H1 (cell line): ENCODE results near the gene PHLDA1.

Experiments used
- EP300 ChIP-seq, 2 experiments: IDR thresholded peaks; 1 replicate in 1 of 2; 2 replicates in 1 of 2; pipeline ENCODE4 v1.6.1; 2011 to 2012; ENCODE audit warnings: low read depth in 2 of 2, low read length in 2 of 2, mild to moderate bottlenecking in 2 of 2, borderline replicate concordance in 1 of 2, inconsistent platforms in 1 of 2, moderate library complexity in 1 of 2
- EZH2 ChIP-seq: fragments of 200-600 bp; sonication (generic); IDR thresholded peaks from 2 replicates; pipeline ENCODE4 v1.7.1; 2012; ENCODE audit warnings: low read depth, mild to moderate bottlenecking, moderate library complexity, low read length, inconsistent platforms; ENCODE audit not compliant: severe bottlenecking
- FOSL1 ChIP-seq: IDR thresholded peaks from 2 replicates; pipeline ENCODE4 v1.6.1; 2011; ENCODE audit warnings: mild to moderate bottlenecking, low read depth, low read length, moderate library complexity; ENCODE audit not compliant: insufficient read depth
- HDAC6 ChIP-seq: IDR thresholded peaks from one replicate; pipeline ENCODE4 v1.7.1; 2012; ENCODE audit warnings: low read depth, mild to moderate bottlenecking, inconsistent platforms, low read length, moderate library complexity
- JUND ChIP-seq: IDR thresholded peaks from 2 replicates; pipeline ENCODE4 v1.6.1; 2011; ENCODE audit warnings: mild to moderate bottlenecking, improper control_type of control experiment, low read length
- MAFK ChIP-seq: IDR thresholded peaks from 2 replicates; pipeline ENCODE4 v1.6.1; 2012; ENCODE audit warnings: low read depth, mild to moderate bottlenecking, improper control_type of control experiment, low read length
- POLR2A ChIP-seq, 2 experiments: IDR thresholded peaks; 1 replicate in 1 of 2; 2 replicates in 1 of 2; pipeline ENCODE4 v1.6.1; 2011; ENCODE audit warnings: low read depth in 2 of 2, low read length in 2 of 2, mild to moderate bottlenecking in 2 of 2; ENCODE audit errors: control extremely low read depth in 1 of 2
- SRF ChIP-seq: IDR thresholded peaks from 2 replicates; pipeline ENCODE4 v1.6.1; 2011; ENCODE audit warnings: mild to moderate bottlenecking, low read depth, low read length, moderate library complexity
- TAF7 ChIP-seq: optimal IDR thresholded peaks from 2 replicates; pipeline ENCODE3; 2011; ENCODE audit warnings: low read depth, mild to moderate bottlenecking, inconsistent platforms, low read length, moderate library complexity, borderline replicate concordance
- TF ChIP-seq, protein P1 (sequence below), 3 experiments: IDR thresholded peaks; 1 replicate in 2 of 3; 2 replicates in 1 of 3; pipeline versions ENCODE4 v1.5.1 to v1.6.1; 2011; ENCODE audit warnings: low read length in 3 of 3, mild to moderate bottlenecking in 3 of 3, inconsistent platforms in 2 of 3, low read depth in 1 of 3, moderate library complexity in 1 of 3; ENCODE audit not compliant: insufficient read depth in 1 of 3; ENCODE audit errors: control extremely low read depth in 1 of 3
- TF ChIP-seq, protein P2 (sequence below): IDR thresholded peaks from 2 replicates; pipeline ENCODE4 v1.6.1; 2012; ENCODE audit warnings: inconsistent platforms

DNA sequence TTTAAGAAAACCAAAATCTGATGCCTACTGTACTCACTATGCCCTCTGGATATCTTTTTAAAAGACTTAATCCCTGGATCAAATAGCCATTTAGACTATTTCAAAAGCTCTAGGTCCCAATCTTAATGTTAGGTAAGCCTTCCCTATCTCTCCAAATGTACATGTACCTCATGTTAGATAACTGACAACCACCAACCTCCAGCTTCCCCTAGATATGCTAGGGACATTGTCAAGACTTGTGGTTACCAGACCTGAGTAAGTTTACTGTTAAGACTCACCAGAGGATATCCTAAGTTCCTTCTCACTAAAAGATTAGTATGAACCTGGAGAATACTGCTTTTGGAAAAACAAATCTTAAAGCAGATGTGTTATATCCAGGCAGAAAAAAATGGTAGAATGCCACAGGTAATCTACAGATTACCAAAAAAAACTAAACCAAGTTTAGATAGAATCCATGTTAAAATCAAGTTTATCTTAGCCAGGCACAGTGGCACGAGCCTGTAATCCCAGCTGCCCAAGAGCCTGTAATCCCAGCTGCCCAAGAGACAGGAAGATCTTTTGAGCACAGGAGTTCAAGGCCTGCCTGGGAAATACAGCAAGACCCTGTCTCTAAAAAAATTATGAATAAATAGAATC lies 43.2 kb upstream of the PHLDA1 start:
- TF ChIP-seq, protein P1, sequence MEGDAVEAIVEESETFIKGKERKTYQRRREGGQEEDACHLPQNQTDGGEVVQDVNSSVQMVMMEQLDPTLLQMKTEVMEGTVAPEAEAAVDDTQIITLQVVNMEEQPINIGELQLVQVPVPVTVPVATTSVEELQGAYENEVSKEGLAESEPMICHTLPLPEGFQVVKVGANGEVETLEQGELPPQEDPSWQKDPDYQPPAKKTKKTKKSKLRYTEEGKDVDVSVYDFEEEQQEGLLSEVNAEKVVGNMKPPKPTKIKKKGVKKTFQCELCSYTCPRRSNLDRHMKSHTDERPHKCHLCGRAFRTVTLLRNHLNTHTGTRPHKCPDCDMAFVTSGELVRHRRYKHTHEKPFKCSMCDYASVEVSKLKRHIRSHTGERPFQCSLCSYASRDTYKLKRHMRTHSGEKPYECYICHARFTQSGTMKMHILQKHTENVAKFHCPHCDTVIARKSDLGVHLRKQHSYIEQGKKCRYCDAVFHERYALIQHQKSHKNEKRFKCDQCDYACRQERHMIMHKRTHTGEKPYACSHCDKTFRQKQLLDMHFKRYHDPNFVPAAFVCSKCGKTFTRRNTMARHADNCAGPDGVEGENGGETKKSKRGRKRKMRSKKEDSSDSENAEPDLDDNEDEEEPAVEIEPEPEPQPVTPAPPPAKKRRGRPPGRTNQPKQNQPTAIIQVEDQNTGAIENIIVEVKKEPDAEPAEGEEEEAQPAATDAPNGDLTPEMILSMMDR (IDR thresholded peaks at IDR 0.05; ENCODE audit: control extremely low read depth in 1 of 3, insufficient read depth in 1 of 3, low read depth in 1 of 3, low read length in 3 of 3), result no peak
- TF ChIP-seq SRF (no peak), EZH2 (no peak), POLR2A (IDR thresholded peaks at IDR 0.05; ENCODE audit: control extremely low read depth in 1 of 2, low read depth in 2 of 2, low read length in 2 of 2) (no peak), FOSL1 (no peak), HDAC6 (no peak), EP300 (IDR thresholded peaks at IDR 0.05; ENCODE audit: borderline replicate concordance in 1 of 2, low read depth in 2 of 2, low read length in 2 of 2) (no peak), MAFK (no peak), JUND (no peak), TAF7 (no peak)
- TF ChIP-seq, protein P2, sequence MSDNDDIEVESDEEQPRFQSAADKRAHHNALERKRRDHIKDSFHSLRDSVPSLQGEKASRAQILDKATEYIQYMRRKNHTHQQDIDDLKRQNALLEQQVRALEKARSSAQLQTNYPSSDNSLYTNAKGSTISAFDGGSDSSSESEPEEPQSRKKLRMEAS, result no peak
